HUES6 (cell line): ENCODE data around the gene FUCA1.
"Not testable (repeated sequence)": the region's sequence is repeated elsewhere in the genome, so short reads cannot be mapped to it uniquely, and the experiment has no call there.

Source experiments
- H3K27ac ChIP-seq: 2 replicates; pipeline ENCODE4 v1.7.0; 2013; ENCODE audit warnings: low read depth, mild to moderate bottlenecking, low read length, inconsistent platforms
- H3K27me3 ChIP-seq: 2 replicates; pipeline ENCODE4 v1.6.1; 2013; ENCODE audit warnings: low read length; ENCODE audit not compliant: control insufficient read depth, insufficient read depth
- H3K36me3 ChIP-seq: 2 replicates; pipeline ENCODE4 v1.6.1; 2013; ENCODE audit warnings: low read length; ENCODE audit not compliant: control insufficient read depth, insufficient read depth
- H3K4me1 ChIP-seq: 2 replicates; pipeline ENCODE4 v1.6.1; 2013; ENCODE audit warnings: low read length; ENCODE audit not compliant: control insufficient read depth, insufficient read depth
- H3K4me3 ChIP-seq: 2 replicates; pipeline ENCODE4 v1.5.1; 2013; ENCODE audit warnings: low read depth, low read length
- H3K9ac ChIP-seq: one replicate; pipeline ENCODE4 v1.6.1; 2013; ENCODE audit warnings: mild to moderate bottlenecking, low read length
- H3K9me3 ChIP-seq: 2 replicates; pipeline ENCODE4 v1.6.1; 2013; ENCODE audit warnings: low read depth, low read length; ENCODE audit not compliant: control insufficient read depth, insufficient read depth

FUCA1 gene

GRCh38 chr1:23838401-23838866 lies 29.7 kb downstream of the FUCA1 start:
- peaks cover 23% of the 10 kb centered on the region for H3K27me3 ChIP-seq
- no peaks in the 10 kb centered on the region for H3K4me1 ChIP-seq
- H3K4me3 ChIP-seq, result peak overlapping the region; percentile 77
- H3K9me3 ChIP-seq, result no peaks in the 10 kb centered on the region
- H3K36me3 ChIP-seq, result no peaks in the 10 kb centered on the region
- no peak overlapping the region for H3K9ac ChIP-seq
- H3K27ac ChIP-seq, result no peak overlapping the region

DNA sequence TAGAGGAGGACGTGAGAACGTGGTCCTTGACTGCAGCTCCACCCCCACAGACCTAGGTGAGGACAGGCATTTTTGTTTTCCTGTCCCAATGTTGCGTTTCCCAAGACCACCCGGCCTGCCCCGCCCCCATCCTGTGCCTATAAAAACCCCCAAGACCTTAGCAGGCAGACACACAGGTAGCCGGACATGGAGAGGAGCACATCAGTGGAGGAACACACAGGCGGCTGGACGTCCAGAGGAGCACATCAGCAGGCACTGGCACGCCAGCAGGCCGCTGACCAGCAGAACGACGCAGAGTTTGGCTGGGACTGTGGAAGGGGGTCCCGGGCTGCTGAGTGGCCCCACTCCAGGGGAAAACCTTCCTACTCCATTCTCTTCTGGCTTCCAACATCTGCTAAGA lies 30.2 kb downstream of the FUCA1 start:
- H3K4me3 ChIP-seq, result peak overlapping the region; percentile 77
- no peaks in the 10 kb centered on the region for H3K9me3 ChIP-seq
- peaks cover 23% of the 10 kb centered on the region for H3K27me3 ChIP-seq
- H3K36me3 ChIP-seq, result no peaks in the 10 kb centered on the region
- no peak overlapping the region for H3K9ac ChIP-seq
- H3K27ac ChIP-seq, result no peak overlapping the region
- H3K4me1 ChIP-seq, result no peaks in the 10 kb centered on the region

GRCh38 chr1:23836037-23836436 lies 32.1 kb downstream of the FUCA1 start:
- Histone ChIP-seq H3K9me3 (no peaks in the 10 kb centered on the region), H3K27ac (no peak overlapping the region), H3K27me3 (peaks cover 20% of the 10 kb centered on the region), H3K36me3 (no peaks in the 10 kb centered on the region), H3K4me3 (no peak overlapping the region), H3K4me1 (no peaks in the 10 kb centered on the region), H3K9ac (no peak overlapping the region)

GRCh38 chr1:23834156-23834555 lies 33.9 kb downstream of the FUCA1 start:
- H3K9me3 ChIP-seq, H3K27ac ChIP-seq, H3K4me1 ChIP-seq, H3K4me3 ChIP-seq, H3K36me3 ChIP-seq, H3K9ac ChIP-seq: not testable (repeated sequence)
- peaks cover 20% of the 10 kb centered on the region for H3K27me3 ChIP-seq

DNA sequence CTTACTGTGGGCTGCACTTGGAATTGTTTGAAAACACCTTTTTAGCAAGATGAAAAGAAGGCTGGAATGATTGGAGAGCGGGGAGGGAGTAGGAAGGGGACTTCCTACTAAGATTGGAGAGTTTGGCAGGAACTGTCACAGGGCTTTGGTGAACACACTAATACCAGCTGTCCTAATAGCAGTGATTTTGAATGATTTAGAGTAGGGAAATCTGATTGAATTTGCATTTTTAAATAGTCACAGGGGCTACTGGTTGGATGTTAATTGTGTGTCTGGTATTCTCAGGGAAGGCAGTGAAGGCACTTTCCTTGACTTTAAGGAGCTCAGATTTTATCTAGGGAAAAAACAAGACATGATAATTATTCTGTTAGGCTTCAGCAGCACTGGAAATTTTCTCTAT lies 40.4 kb downstream of the FUCA1 start:
- H3K9ac ChIP-seq, result no peak overlapping the region
- no peak overlapping the region for H3K4me3 ChIP-seq
- no peaks in the 10 kb centered on the region for H3K36me3 ChIP-seq
- 0 out of 2 replicates have a peak, but pooled peaks cover 3% of the 10 kb centered on the region for H3K4me1 ChIP-seq
- no peak overlapping the region for H3K27ac ChIP-seq
- no peaks in the 10 kb centered on the region for H3K9me3 ChIP-seq
- no peaks in the 10 kb centered on the region for H3K27me3 ChIP-seq

DNA sequence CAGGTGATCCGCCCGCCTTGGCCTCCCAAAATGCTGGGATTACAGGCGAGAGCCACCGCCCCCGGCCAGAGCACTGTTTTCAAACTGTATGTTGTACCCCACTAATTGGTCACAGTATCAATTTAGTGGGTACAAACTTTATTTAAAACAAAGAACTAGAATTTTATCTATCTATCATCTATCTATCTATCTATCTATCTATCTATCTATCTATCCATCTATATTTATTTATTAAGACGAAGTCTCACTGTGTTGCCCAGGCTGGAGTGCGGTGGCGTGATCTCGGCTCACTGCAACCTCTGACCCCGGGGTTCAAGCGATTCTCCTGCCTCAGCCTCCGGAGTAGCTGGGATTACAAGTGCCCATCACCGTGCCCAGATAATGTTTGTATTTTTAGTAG lies 41.5 kb downstream of the FUCA1 start:
- not testable (repeated sequence) for H3K36me3 ChIP-seq, H3K4me1 ChIP-seq, H3K27me3 ChIP-seq, H3K4me3 ChIP-seq, H3K9ac ChIP-seq, H3K9me3 ChIP-seq, H3K27ac ChIP-seq

GRCh38 chr1:23825762-23826522 lies 42.1 kb downstream of the FUCA1 start:
- Histone ChIP-seq H3K9me3 (no peaks in the 10 kb centered on the region), H3K4me1 (0 out of 2 replicates have a peak, but pooled peaks cover 3% of the 10 kb centered on the region), H3K27me3 (no peaks in the 10 kb centered on the region), H3K4me3 (peak overlapping the region; percentile 91), H3K27ac (no peak overlapping the region), H3K36me3 (no peaks in the 10 kb centered on the region), H3K9ac (no peak overlapping the region)

DNA sequence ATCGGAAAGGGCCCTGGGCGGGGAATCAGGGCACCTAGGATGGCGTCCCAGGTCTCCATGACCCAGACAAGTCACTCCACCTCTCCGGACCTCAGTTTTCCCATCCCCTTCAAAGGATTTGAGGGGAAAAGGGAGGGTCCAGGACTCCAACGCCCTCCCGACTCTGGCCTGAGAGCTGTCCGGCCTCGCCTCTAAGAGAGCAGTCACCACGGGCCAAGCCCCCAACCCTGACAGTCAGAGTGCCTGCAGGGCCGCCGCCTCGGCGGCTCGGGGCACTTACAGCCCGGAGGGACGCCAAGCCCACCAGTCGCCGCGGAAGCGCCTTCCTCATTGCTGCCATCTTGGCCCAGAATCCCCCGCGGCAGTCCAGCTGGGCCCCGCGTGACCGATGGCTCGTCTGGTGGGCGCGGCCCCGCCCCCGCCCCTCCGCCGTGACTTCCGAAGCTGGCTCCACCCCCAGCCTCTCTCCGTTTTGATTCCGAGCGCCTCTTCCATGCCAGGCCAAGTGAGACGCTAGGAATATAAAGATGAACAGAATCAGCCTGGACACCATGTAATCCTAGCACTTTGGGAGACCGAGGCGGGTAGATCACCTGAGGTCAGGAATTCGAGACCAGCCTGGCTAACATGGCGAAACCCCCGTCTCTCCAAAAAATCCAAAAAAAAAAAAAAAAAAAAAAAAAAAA lies 42.9 kb downstream of the FUCA1 start, which contains the start of gene HMGCL:
TSS of gene HMGCL (minus strand) at position 354 of the 686 bp plus-strand sequence. CDS start at position 340, 14 bp downstream.
- peak within 1 kb of the TSS; percentile 97 for H3K9ac ChIP-seq
- no peaks in the 10 kb centered on the region for H3K9me3 ChIP-seq
- H3K4me3 ChIP-seq, result peak within 1 kb of the TSS; percentile 91
- no peaks in the 10 kb centered on the region for H3K27me3 ChIP-seq
- peak within 1 kb of the TSS; percentile 69; the same call in 1 of the 2 replicates for H3K27ac ChIP-seq
- no peaks in the 10 kb centered on the region for H3K36me3 ChIP-seq
- H3K4me1 ChIP-seq, result 0 out of 2 replicates have a peak, but pooled peaks cover 3% of the 10 kb centered on the region

DNA sequence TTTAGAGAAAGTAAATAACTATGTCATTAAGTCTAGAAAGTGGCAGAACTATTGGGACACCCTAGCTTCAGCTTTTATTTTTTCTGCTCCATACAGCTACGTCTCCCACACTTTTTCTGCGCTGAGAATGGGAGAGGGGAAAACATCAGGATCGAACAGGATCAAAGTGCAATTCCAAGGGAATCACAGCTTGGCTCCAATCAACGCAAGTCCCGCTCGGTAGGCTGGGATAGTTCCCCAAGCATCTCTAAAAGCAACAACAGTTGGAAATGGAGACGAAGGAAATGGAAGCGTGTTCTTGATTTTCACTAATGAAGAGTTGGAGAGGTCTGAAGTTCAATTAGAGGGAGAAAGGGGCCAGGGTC lies 43.4 kb downstream of the FUCA1 start:
- Histone ChIP-seq H3K4me3 (peak overlapping the region; percentile 91), H3K36me3 (no peaks in the 10 kb centered on the region), H3K9me3 (no peaks in the 10 kb centered on the region), H3K9ac (peak overlapping the region; percentile 97), H3K4me1 (0 out of 2 replicates have a peak, but pooled peaks cover 3% of the 10 kb centered on the region), H3K27ac (peak overlapping the region; percentile 69; the same call in 1 of the 2 replicates), H3K27me3 (no peaks in the 10 kb centered on the region)

GRCh38 chr1:23823767-23824166 lies 44.3 kb downstream of the FUCA1 start:
- no peak overlapping the region for H3K27ac ChIP-seq
- no peak overlapping the region for H3K9ac ChIP-seq
- 0 out of 2 replicates have a peak, but pooled peaks cover 3% of the 10 kb centered on the region for H3K4me1 ChIP-seq
- H3K36me3 ChIP-seq, result no peaks in the 10 kb centered on the region
- H3K9me3 ChIP-seq, result no peaks in the 10 kb centered on the region
- H3K27me3 ChIP-seq, result no peaks in the 10 kb centered on the region
- no peak overlapping the region for H3K4me3 ChIP-seq

- Histone ChIP-seq H3K4me3 (no peak overlapping the region), H3K4me1 (no peaks in the 10 kb centered on the region), H3K9ac (no peak overlapping the region), H3K36me3 (peaks cover 30% of the 10 kb centered on the region), H3K27me3 (no peaks in the 10 kb centered on the region), H3K27ac (no peak overlapping the region), H3K9me3 (no peaks in the 10 kb centered on the region)
Observed at GRCh38 chr1:23817633-23818032, 50.5 kb downstream of the FUCA1 start.
